IPS-20b (cell line): ENCODE measurements around the gene ARHGEF16.

Experiments used
- H3K27ac ChIP-seq: one replicate; pipeline ENCODE4 v1.5.1; 2013; ENCODE audit warnings: low read length
- H3K27me3 ChIP-seq: 2 replicates; pipeline ENCODE4 v1.6.1; 2013; ENCODE audit warnings: mild to moderate bottlenecking, low read length, inconsistent platforms; ENCODE audit not compliant: insufficient read depth
- H3K36me3 ChIP-seq: 2 replicates; pipeline ENCODE4 v1.6.1; 2013; ENCODE audit warnings: low read depth, mild to moderate bottlenecking, inconsistent platforms, low read length, moderate library complexity; ENCODE audit not compliant: insufficient read depth
- H3K4me1 ChIP-seq: 2 replicates; pipeline ENCODE4 v1.6.1; 2013; ENCODE audit warnings: mild to moderate bottlenecking, control low read depth, inconsistent platforms, low read length, moderate library complexity; ENCODE audit not compliant: insufficient read depth
- H3K4me3 ChIP-seq: 2 replicates; pipeline ENCODE4 v1.5.1; 2013; ENCODE audit warnings: mild to moderate bottlenecking, low read length, inconsistent platforms
- H3K9ac ChIP-seq: 2 replicates; pipeline ENCODE4 v1.6.1; 2013; ENCODE audit warnings: low read depth, mild to moderate bottlenecking, inconsistent platforms, low read length, moderate library complexity
- H3K9me3 ChIP-seq: 2 replicates; pipeline ENCODE4 v1.6.1; 2013; ENCODE audit warnings: mild to moderate bottlenecking, low read depth, low read length, inconsistent platforms; ENCODE audit not compliant: insufficient read depth

The ARHGEF16 gene

GRCh38 chr1:3441880-3442279 is 12.6 kb upstream of the ARHGEF16 start:
- no peak overlapping the region for H3K9ac ChIP-seq
- no peaks in the 10 kb centered on the region for H3K4me1 ChIP-seq
- H3K36me3 ChIP-seq, result no peaks in the 10 kb centered on the region
- no peaks in the 10 kb centered on the region for H3K27me3 ChIP-seq
- H3K27ac ChIP-seq, result no peak overlapping the region
- H3K4me3 ChIP-seq, result no peak overlapping the region
- no peaks in the 10 kb centered on the region for H3K9me3 ChIP-seq

- no peak overlapping the region for H3K9ac ChIP-seq
- no peaks in the 10 kb centered on the region for H3K36me3 ChIP-seq
- H3K4me3 ChIP-seq, result no peak overlapping the region
- H3K4me1 ChIP-seq, result no peaks in the 10 kb centered on the region
- H3K27me3 ChIP-seq, result no peaks in the 10 kb centered on the region
- no peaks in the 10 kb centered on the region for H3K9me3 ChIP-seq
- H3K27ac ChIP-seq, result no peak overlapping the region
These were observed 12.1 kb upstream of the ARHGEF16 start for GRCh38 chr1:3442331-3442730.

GRCh38 chr1:3442901-3443300 is 11.6 kb upstream of the ARHGEF16 start:
- H3K36me3 ChIP-seq, result no peaks in the 10 kb centered on the region
- H3K9me3 ChIP-seq, result no peaks in the 10 kb centered on the region
- no peaks in the 10 kb centered on the region for H3K27me3 ChIP-seq
- no peak overlapping the region for H3K27ac ChIP-seq
- no peaks in the 10 kb centered on the region for H3K4me1 ChIP-seq
- H3K9ac ChIP-seq, result no peak overlapping the region
- H3K4me3 ChIP-seq, result no peak overlapping the region

GRCh38 chr1:3443807-3444206 is 10.7 kb upstream of the ARHGEF16 start:
- Histone ChIP-seq H3K36me3 (no peaks in the 10 kb centered on the region), H3K4me1 (no peaks in the 10 kb centered on the region), H3K4me3 (no peak overlapping the region), H3K27ac (no peak overlapping the region), H3K27me3 (no peaks in the 10 kb centered on the region), H3K9ac (no peak overlapping the region), H3K9me3 (no peaks in the 10 kb centered on the region)

- Histone ChIP-seq H3K36me3 (no peaks in the 10 kb centered on the region), H3K9me3 (no peaks in the 10 kb centered on the region), H3K27ac (no peak overlapping the region), H3K4me3 (no peak overlapping the region), H3K9ac (no peak overlapping the region), H3K27me3 (no peaks in the 10 kb centered on the region), H3K4me1 (no peaks in the 10 kb centered on the region)
These were observed 10.2 kb upstream of the ARHGEF16 start for GRCh38 chr1:3444298-3444697.

GRCh38 chr1:3444736-3445135 is 9.7 kb upstream of the ARHGEF16 start:
- H3K4me3 ChIP-seq, result no peak overlapping the region
- H3K36me3 ChIP-seq, result no peaks in the 10 kb centered on the region
- H3K27me3 ChIP-seq, result no peaks in the 10 kb centered on the region
- no peaks in the 10 kb centered on the region for H3K4me1 ChIP-seq
- no peak overlapping the region for H3K27ac ChIP-seq
- no peaks in the 10 kb centered on the region for H3K9me3 ChIP-seq
- H3K9ac ChIP-seq, result no peak overlapping the region

- Histone ChIP-seq H3K9ac (no peak overlapping the region), H3K27me3 (no peaks in the 10 kb centered on the region), H3K4me1 (peaks cover under 1% of the 10 kb centered on the region; the same call in 1 of the 2 replicates), H3K4me3 (no peak overlapping the region), H3K9me3 (no peaks in the 10 kb centered on the region), H3K27ac (no peak overlapping the region), H3K36me3 (no peaks in the 10 kb centered on the region)
These were observed 4.1 kb upstream of the ARHGEF16 start for GRCh38 chr1:3450202-3450863.

GRCh38 chr1:3450983-3451382 is 3.5 kb upstream of the ARHGEF16 start:
- Histone ChIP-seq H3K27me3 (no peaks in the 10 kb centered on the region), H3K27ac (no peak overlapping the region), H3K36me3 (no peaks in the 10 kb centered on the region), H3K4me3 (no peak overlapping the region), H3K9me3 (no peaks in the 10 kb centered on the region), H3K9ac (no peak overlapping the region), H3K4me1 (peaks cover 7% of the 10 kb centered on the region)

GRCh38 chr1:3451994-3452865 is 2.2 kb upstream of the ARHGEF16 start:
- Histone ChIP-seq H3K9me3 (no peaks in the 10 kb centered on the region), H3K9ac (no peak overlapping the region), H3K4me3 (no peak overlapping the region), H3K27me3 (no peaks in the 10 kb centered on the region), H3K36me3 (no peaks in the 10 kb centered on the region), H3K27ac (no peak overlapping the region), H3K4me1 (peaks cover 8% of the 10 kb centered on the region)

GRCh38 chr1:3452866-3453175 is 1.6 kb upstream of the ARHGEF16 start:
- H3K9me3 ChIP-seq, result no peaks in the 10 kb centered on the region
- H3K4me3 ChIP-seq, result no peak overlapping the region
- H3K27ac ChIP-seq, result no peak overlapping the region
- H3K9ac ChIP-seq, result no peak overlapping the region
- no peaks in the 10 kb centered on the region for H3K36me3 ChIP-seq
- no peaks in the 10 kb centered on the region for H3K27me3 ChIP-seq
- peaks cover 8% of the 10 kb centered on the region for H3K4me1 ChIP-seq

GRCh38 chr1:3453203-3453761 is 1.2 kb upstream of the ARHGEF16 start:
- no peaks in the 10 kb centered on the region for H3K27me3 ChIP-seq
- H3K9ac ChIP-seq, result no peak overlapping the region; the same call in 1 of the 2 replicates
- no peaks in the 10 kb centered on the region for H3K9me3 ChIP-seq
- no peak overlapping the region for H3K27ac ChIP-seq
- H3K36me3 ChIP-seq, result no peaks in the 10 kb centered on the region
- 0 out of 2 replicates have a peak overlapping the region, but pooled peaks have one; percentile 47 for H3K4me3 ChIP-seq
- peaks cover 8% of the 10 kb centered on the region for H3K4me1 ChIP-seq
